Measurements from ENCODE around the gene MXRA7.
A peak's percentile ranks its signal among the peaks of the same experiment; 100 is the strongest.

MXRA7 gene

GRCh38 chr17:76736349-76737081, 25.8 kb upstream of the MXRA7 start:
- ChIA-PET CTCF (interaction anchor here (0.8 to 3.0 kb wide), 2 partner anchors 9 to 20 kb away, joined by 3 to 13 read pairs; no protein-coding TSS in a partner anchor), POLR2A (interaction anchor here (0.5 to 3.4 kb wide), 6 partner anchors 9 to 1489 kb away, joined by 3 to 58 read pairs (median 5); partner anchors contain the start of genes JMJD6 and METTL23)
- DNase-seq (ENCODE audit: extremely low spot score), result peak; percentile 59
- TF ChIP-seq, protein P1, sequence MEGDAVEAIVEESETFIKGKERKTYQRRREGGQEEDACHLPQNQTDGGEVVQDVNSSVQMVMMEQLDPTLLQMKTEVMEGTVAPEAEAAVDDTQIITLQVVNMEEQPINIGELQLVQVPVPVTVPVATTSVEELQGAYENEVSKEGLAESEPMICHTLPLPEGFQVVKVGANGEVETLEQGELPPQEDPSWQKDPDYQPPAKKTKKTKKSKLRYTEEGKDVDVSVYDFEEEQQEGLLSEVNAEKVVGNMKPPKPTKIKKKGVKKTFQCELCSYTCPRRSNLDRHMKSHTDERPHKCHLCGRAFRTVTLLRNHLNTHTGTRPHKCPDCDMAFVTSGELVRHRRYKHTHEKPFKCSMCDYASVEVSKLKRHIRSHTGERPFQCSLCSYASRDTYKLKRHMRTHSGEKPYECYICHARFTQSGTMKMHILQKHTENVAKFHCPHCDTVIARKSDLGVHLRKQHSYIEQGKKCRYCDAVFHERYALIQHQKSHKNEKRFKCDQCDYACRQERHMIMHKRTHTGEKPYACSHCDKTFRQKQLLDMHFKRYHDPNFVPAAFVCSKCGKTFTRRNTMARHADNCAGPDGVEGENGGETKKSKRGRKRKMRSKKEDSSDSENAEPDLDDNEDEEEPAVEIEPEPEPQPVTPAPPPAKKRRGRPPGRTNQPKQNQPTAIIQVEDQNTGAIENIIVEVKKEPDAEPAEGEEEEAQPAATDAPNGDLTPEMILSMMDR (IDR thresholded peaks at IDR 0.05; ENCODE audit: control extremely low read depth, extremely low read depth, low read depth, missing control alignments), result no peak

DNA sequence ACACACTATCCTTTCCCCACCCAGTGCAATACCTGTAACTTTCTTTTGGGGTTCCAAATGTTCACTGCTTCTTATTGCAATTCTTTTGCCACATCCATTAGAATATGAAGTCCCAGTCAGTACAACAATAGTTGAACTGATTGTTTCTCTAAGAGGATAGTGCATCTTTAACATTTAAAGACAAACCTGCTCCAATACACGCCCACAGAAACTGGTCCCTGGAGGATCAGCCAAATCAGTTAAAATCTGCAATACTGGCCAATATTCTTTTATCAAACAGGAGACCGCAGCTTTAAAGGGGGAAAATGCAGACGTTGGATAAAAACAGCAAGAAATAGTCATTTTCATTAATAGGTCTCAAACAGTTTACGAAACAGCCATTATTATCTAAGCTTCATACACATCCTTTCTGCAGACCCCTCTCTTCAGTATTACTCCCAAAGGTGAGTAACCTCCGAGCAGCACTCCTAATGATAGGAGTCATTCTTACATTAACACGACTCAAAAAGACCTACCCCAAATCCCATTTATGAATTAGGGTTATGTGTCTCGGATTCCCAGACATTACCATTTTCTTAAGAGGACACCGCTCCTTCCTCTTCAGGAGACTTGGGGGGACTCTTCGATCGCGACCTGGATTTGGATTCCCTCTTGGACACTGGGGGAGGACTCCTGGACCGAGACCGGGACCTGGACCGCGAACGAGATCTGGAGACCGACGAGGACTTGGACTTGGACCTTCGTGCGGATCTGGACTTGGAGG, 25.0 kb upstream of the MXRA7 start:
- TF ChIP-seq, protein P1 (IDR thresholded peaks at IDR 0.05; ENCODE audit: control extremely low read depth, extremely low read depth, low read depth, missing control alignments), result no peak
- ChIA-PET CTCF (interaction anchor here (1.0 to 3.0 kb wide), 2 partner anchors 8 to 10 kb away, joined by 3 to 13 read pairs; partner anchors contain the start of gene JMJD6), POLR2A (interaction anchor here (0.5 to 3.4 kb wide), 4 partner anchors 8 to 615 kb away, joined by 3 to 58 read pairs (median 3); partner anchors contain the start of genes JMJD6 and METTL23)
- no peak for DNase-seq (ENCODE audit: extremely low spot score)

DNA sequence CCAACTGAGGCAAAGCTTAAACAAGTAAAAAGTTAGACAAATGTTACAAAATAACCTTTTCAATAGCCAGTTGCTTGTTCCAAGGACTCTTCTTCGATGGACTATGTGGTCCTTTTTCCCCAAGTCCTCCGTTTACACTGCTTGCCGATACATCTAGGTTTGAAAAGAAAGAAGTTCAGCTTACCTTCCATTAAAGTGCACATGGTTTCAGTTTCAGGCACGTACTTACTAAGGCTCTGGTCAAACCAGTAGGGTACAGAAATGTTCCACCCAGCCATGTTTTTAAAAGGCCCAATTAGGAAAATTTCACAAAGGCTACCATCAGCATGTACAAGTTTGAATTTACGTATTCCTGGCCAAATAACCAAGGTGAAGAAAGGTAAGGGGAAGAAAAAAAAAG, 24.2 kb upstream of the MXRA7 start:
- CTCF ChIA-PET, result interaction anchor here (1.0 kb wide), 1 partner anchor 9 kb away, joined by 3 read pairs; the partner anchor contains the start of gene JMJD6
- no peak for DNase-seq (ENCODE audit: extremely low spot score)
- POLR2A ChIA-PET, result interaction anchor here (0.6 to 0.7 kb wide), 2 partner anchors 10 to 280 kb away, joined by 3 read pairs; no protein-coding TSS in a partner anchor
- TF ChIP-seq, protein P1 (IDR thresholded peaks at IDR 0.05; ENCODE audit: control extremely low read depth, extremely low read depth, low read depth, missing control alignments), result no peak

GRCh38 chr17:76734080-76734840, 23.5 kb upstream of the MXRA7 start:
- no peak for DNase-seq (ENCODE audit: extremely low spot score)
- ChIA-PET POLR2A (interaction anchor here (0.6 kb wide), 2 partner anchors 16 to 279 kb away, joined by 3 read pairs; no protein-coding TSS in a partner anchor), CTCF (no interaction called here)
- TF ChIP-seq, protein P1 (IDR thresholded peaks at IDR 0.05; ENCODE audit: control extremely low read depth, extremely low read depth, low read depth, missing control alignments), result no peak

- CTCF ChIA-PET, result no interaction called here
These were observed 22.8 kb upstream of the MXRA7 start for GRCh38 chr17:76733618-76733957.

More at GRCh38 chr17:76733618-76733957, 22.8 kb upstream of the MXRA7 start:
- TF ChIP-seq, protein P1 (IDR thresholded peaks at IDR 0.05; ENCODE audit: control extremely low read depth, extremely low read depth, low read depth, missing control alignments), result no peak
- POLR2A ChIA-PET, result no interaction called here
- DNase-seq (ENCODE audit: extremely low spot score), result no peak
